ENCODE data around the gene CPHXL. TPM values are rescaled to one million over a fixed set of nuclear protein-coding genes. Genes with fewer than 3 reads are reported as not detected.

Gene CPHXL
- total RNA-seq, 5 donors from 2014 or later (not counting 1 experiment from before 2014, with no cell fraction given), result not detected

DNA sequence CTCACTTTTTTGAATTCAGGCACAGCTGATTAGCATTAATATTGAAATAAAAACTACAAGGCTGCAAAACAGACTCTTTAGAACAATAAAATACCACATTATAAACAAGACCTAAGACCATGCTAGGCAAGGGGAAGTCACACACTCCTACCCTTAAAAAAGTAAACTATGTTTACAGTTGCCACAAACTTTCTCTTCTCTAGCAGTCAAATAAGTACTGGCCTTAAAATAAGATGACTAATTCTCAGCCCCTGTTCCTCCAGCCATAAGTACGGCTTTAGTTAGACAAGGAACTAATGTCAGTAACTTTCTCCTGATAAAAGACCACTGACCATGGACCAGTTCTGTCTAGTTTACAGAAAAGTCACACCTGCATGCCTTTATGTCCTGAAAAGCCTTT, 19.5 kb upstream of the CPHXL start:
- Mint-ChIP-seq H3K4me1 (no peaks in the 10 kb centered on the region), H3K36me3 (peaks cover 6% of the 10 kb centered on the region), H3K27me3 (peaks cover 26 to 30% of the 10 kb centered on the region in 2 donors), H3K9me3 (peaks cover 3 to 17% (median 10%) of the 10 kb centered on the region in 3 donors), H3K4me3 (no peak overlapping the region), H3K27ac (no peak overlapping the region)
- DNase-seq (no peak), ATAC-seq (replicated peaks in 1 of 4) (no peak)
- Histone ChIP-seq H3K4me3 (ENCODE audit: control insufficient read depth in 1 of 2, extremely low read depth in 1 of 2, low read length in 1 of 2) (no peak overlapping the region), H3K36me3 (ENCODE audit: control insufficient read depth in 2 of 2, extremely low read depth in 1 of 2, insufficient read depth in 1 of 2, low read length in 1 of 2) (no peaks in the 10 kb centered on the region), H3K27me3 (replicated peaks in 1 of 2; ENCODE audit: control insufficient read depth in 2 of 2, extremely low read depth in 1 of 2, insufficient read depth in 2 of 2, low read length in 1 of 2) (no peaks in the 10 kb centered on the region), H3K27ac (ENCODE audit: low read length) (no peak overlapping the region), H3K9me3 (no peaks in the 10 kb centered on the region), H3K4me1 (ENCODE audit: control insufficient read depth in 1 of 2, extremely low read depth in 1 of 2, insufficient read depth in 2 of 2, low read length in 2 of 2) (no peaks in the 10 kb centered on the region)
- CTCF ChIA-PET, result no interaction called here
- POLR2A ChIA-PET, result no interaction called here
- WGBS (ENCODE audit: insufficient coverage), result 75% methylated on average over 1 of the region's 1 CpG

GRCh38 chr16:75745242-75745641, 19.0 kb upstream of the CPHXL start:
- H3K4me1 Mint-ChIP-seq, result no peaks in the 10 kb centered on the region
- H3K4me3 Mint-ChIP-seq, result no peak overlapping the region
- no peak overlapping the region for H3K27ac Mint-ChIP-seq
- peaks cover 3 to 17% (median 10%) of the 10 kb centered on the region in 3 donors for H3K9me3 Mint-ChIP-seq
- no CpG with 5 or more reads among the region's 1 CpG for WGBS (ENCODE audit: insufficient coverage)
- no peaks in the 10 kb centered on the region for H3K9me3 ChIP-seq
- ChIA-PET CTCF (no interaction called here), POLR2A (interaction anchor here in 1 of 2 donors (0.6 kb wide), 1 partner anchor 17 kb away, joined by 7 read pairs; no protein-coding TSS in a partner anchor)
- H3K4me1 ChIP-seq (ENCODE audit: control insufficient read depth in 1 of 2, extremely low read depth in 1 of 2, insufficient read depth in 2 of 2, low read length in 2 of 2), result no peaks in the 10 kb centered on the region
- H3K27me3 Mint-ChIP-seq, result peaks cover 26 to 31% of the 10 kb centered on the region in 2 donors
- ATAC-seq (replicated peaks in 1 of 4) (no peak), DNase-seq (no peak)
- peaks cover 0 to 5% of the 10 kb centered on the region in 2 experiments for H3K27me3 ChIP-seq (replicated peaks in 1 of 2; ENCODE audit: control insufficient read depth in 2 of 2, extremely low read depth in 1 of 2, insufficient read depth in 2 of 2, low read length in 1 of 2)
- no peak overlapping the region for H3K4me3 ChIP-seq (ENCODE audit: control insufficient read depth in 1 of 2, extremely low read depth in 1 of 2, low read length in 1 of 2)
- peaks cover 6% of the 10 kb centered on the region for H3K36me3 Mint-ChIP-seq
- H3K36me3 ChIP-seq (ENCODE audit: control insufficient read depth in 2 of 2, extremely low read depth in 1 of 2, insufficient read depth in 1 of 2, low read length in 1 of 2), result no peaks in the 10 kb centered on the region
- no peak overlapping the region for H3K27ac ChIP-seq (ENCODE audit: low read length)

GRCh38 chr16:75742424-75743047, 16.2 kb upstream of the CPHXL start:
- no peak overlapping the region for H3K27ac ChIP-seq (ENCODE audit: low read length)
- no peaks in the 10 kb centered on the region for H3K4me1 ChIP-seq (ENCODE audit: control insufficient read depth in 1 of 2, extremely low read depth in 1 of 2, insufficient read depth in 2 of 2, low read length in 2 of 2)
- WGBS (ENCODE audit: insufficient coverage), result no CpG with 5 or more reads among the region's 1 CpG
- Mint-ChIP-seq H3K36me3 (no peaks in the 10 kb centered on the region), H3K9me3 (peaks cover 3 to 10% (median 9%) of the 10 kb centered on the region in 3 donors), H3K4me1 (no peaks in the 10 kb centered on the region), H3K27me3 (peaks cover 16 to 18% of the 10 kb centered on the region in 2 donors), H3K4me3 (no peak overlapping the region), H3K27ac (no peak overlapping the region)
- H3K27me3 ChIP-seq (replicated peaks in 1 of 2; ENCODE audit: control insufficient read depth in 2 of 2, extremely low read depth in 1 of 2, insufficient read depth in 2 of 2, low read length in 1 of 2), result peaks cover 0 to 5% of the 10 kb centered on the region in 2 experiments
- H3K9me3 ChIP-seq, result no peaks in the 10 kb centered on the region
- POLR2A ChIA-PET, result no interaction called here
- CTCF ChIA-PET, result no interaction called here
- DNase-seq, result no peak
- no peak for ATAC-seq (replicated peaks in 1 of 4)
- H3K36me3 ChIP-seq (ENCODE audit: control insufficient read depth in 2 of 2, extremely low read depth in 1 of 2, insufficient read depth in 1 of 2, low read length in 1 of 2), result no peaks in the 10 kb centered on the region
- no peak overlapping the region for H3K4me3 ChIP-seq (ENCODE audit: control insufficient read depth in 1 of 2, extremely low read depth in 1 of 2, low read length in 1 of 2)

- Histone ChIP-seq H3K36me3 (ENCODE audit: control insufficient read depth in 2 of 2, extremely low read depth in 1 of 2, insufficient read depth in 1 of 2, low read length in 1 of 2) (no peaks in the 10 kb centered on the region), H3K27me3 (replicated peaks in 1 of 2; ENCODE audit: control insufficient read depth in 2 of 2, extremely low read depth in 1 of 2, insufficient read depth in 2 of 2, low read length in 1 of 2) (no peaks in the 10 kb centered on the region), H3K9me3 (no peaks in the 10 kb centered on the region), H3K4me1 (ENCODE audit: control insufficient read depth in 1 of 2, extremely low read depth in 1 of 2, insufficient read depth in 2 of 2, low read length in 2 of 2) (no peaks in the 10 kb centered on the region), H3K27ac (ENCODE audit: low read length) (no peak overlapping the region), H3K4me3 (ENCODE audit: control insufficient read depth in 1 of 2, extremely low read depth in 1 of 2, low read length in 1 of 2) (no peak overlapping the region)
- ATAC-seq (replicated peaks in 1 of 4) (no peak), DNase-seq (no peak)
- WGBS (ENCODE audit: insufficient coverage), result 58% methylated on average over 3 of the region's 6 CpGs
- ChIA-PET CTCF (no interaction called here), POLR2A (interaction anchor here in 1 of 2 donors (0.6 kb wide), 1 partner anchor 1359 kb away, joined by 3 read pairs; no protein-coding TSS in a partner anchor)
- no peaks in the 10 kb centered on the region for H3K36me3 Mint-ChIP-seq
- no peak overlapping the region for H3K27ac Mint-ChIP-seq
- peaks cover 0 to 3% of the 10 kb centered on the region in 2 donors for H3K27me3 Mint-ChIP-seq
- no peak overlapping the region for H3K4me3 Mint-ChIP-seq
- no peaks in the 10 kb centered on the region for H3K4me1 Mint-ChIP-seq
- H3K9me3 Mint-ChIP-seq, result no peaks in the 10 kb centered on the region
Measured at GRCh38 chr16:75733305-75734211, 7.3 kb upstream of the CPHXL start.

GRCh38 chr16:75732871-75733270, 6.6 kb upstream of the CPHXL start:
- CTCF ChIA-PET, result no interaction called here

DNA sequence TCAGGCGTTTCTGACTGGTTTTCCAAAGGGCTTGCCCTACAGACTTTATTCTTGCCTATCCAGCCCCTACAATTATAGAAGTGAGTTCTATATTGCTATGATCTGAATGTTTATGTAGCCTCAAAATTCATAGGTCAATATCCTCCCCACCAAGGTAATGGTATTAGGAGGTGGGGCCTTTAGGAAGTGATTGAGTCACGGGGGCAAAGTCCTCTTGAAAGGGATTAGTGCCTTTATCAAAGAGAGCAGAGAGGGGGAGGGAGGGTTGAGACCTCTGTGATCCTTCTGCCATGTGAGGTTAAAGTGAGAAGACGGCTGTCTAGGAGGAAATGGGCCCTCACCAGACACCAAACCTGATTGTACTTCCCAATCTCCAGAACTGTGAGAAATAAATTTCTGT, 931 bp upstream of the CPHXL start:
- Mint-ChIP-seq H3K27me3 (no peaks in the 10 kb centered on the region), H3K4me1 (no peaks in the 10 kb centered on the region), H3K9me3 (peaks cover 0 to 2% (median 0%) of the 10 kb centered on the region in 3 donors), H3K4me3 (no peak overlapping the region), H3K27ac (no peak overlapping the region), H3K36me3 (no peaks in the 10 kb centered on the region)
- no peak for DNase-seq
- Histone ChIP-seq H3K9me3 (no peaks in the 10 kb centered on the region), H3K36me3 (ENCODE audit: control insufficient read depth in 2 of 2, extremely low read depth in 1 of 2, insufficient read depth in 1 of 2, low read length in 1 of 2) (no peaks in the 10 kb centered on the region), H3K27ac (ENCODE audit: low read length) (no peak overlapping the region), H3K4me1 (ENCODE audit: control insufficient read depth in 1 of 2, extremely low read depth in 1 of 2, insufficient read depth in 2 of 2, low read length in 2 of 2) (no peaks in the 10 kb centered on the region), H3K27me3 (replicated peaks in 1 of 2; ENCODE audit: control insufficient read depth in 2 of 2, extremely low read depth in 1 of 2, insufficient read depth in 2 of 2, low read length in 1 of 2) (no peaks in the 10 kb centered on the region), H3K4me3 (ENCODE audit: control insufficient read depth in 1 of 2, extremely low read depth in 1 of 2, low read length in 1 of 2) (no peak overlapping the region)
- ATAC-seq (replicated peaks in 1 of 4), result no peak
- no CpG with 5 or more reads among the region's 3 CpGs for WGBS (ENCODE audit: insufficient coverage)
- ChIA-PET CTCF (no interaction called here), POLR2A (no interaction called here)

More at GRCh38 chr16:75732871-75733270, 6.6 kb upstream of the CPHXL start:
- no peaks in the 10 kb centered on the region for H3K27me3 ChIP-seq (replicated peaks in 1 of 2; ENCODE audit: control insufficient read depth in 2 of 2, extremely low read depth in 1 of 2, insufficient read depth in 2 of 2, low read length in 1 of 2)
- DNase-seq (no peak), ATAC-seq (replicated peaks in 1 of 4) (no peak)
- Mint-ChIP-seq H3K27ac (no peak overlapping the region), H3K27me3 (peaks cover 0 to 2% of the 10 kb centered on the region in 2 donors), H3K36me3 (no peaks in the 10 kb centered on the region), H3K4me3 (no peak overlapping the region), H3K4me1 (no peaks in the 10 kb centered on the region), H3K9me3 (no peaks in the 10 kb centered on the region)
- H3K4me3 ChIP-seq (ENCODE audit: control insufficient read depth in 1 of 2, extremely low read depth in 1 of 2, low read length in 1 of 2), result no peak overlapping the region
- no peaks in the 10 kb centered on the region for H3K9me3 ChIP-seq
- 30% methylated on average over 1 of the region's 2 CpGs for WGBS (ENCODE audit: insufficient coverage)
- H3K27ac ChIP-seq (ENCODE audit: low read length), result no peak overlapping the region
- POLR2A ChIA-PET, result no interaction called here
- no peaks in the 10 kb centered on the region for H3K4me1 ChIP-seq (ENCODE audit: control insufficient read depth in 1 of 2, extremely low read depth in 1 of 2, insufficient read depth in 2 of 2, low read length in 2 of 2)
- H3K36me3 ChIP-seq (ENCODE audit: control insufficient read depth in 2 of 2, extremely low read depth in 1 of 2, insufficient read depth in 1 of 2, low read length in 1 of 2), result no peaks in the 10 kb centered on the region
